ENCODE data around the gene RAPGEF5. TPM values are rescaled to one million over a fixed set of nuclear protein-coding genes. Genes with fewer than 3 reads are reported as not detected.

The RAPGEF5 gene
- total RNA-seq, 1 experiment from 2014 or later = 3.6 TPM

DNA sequence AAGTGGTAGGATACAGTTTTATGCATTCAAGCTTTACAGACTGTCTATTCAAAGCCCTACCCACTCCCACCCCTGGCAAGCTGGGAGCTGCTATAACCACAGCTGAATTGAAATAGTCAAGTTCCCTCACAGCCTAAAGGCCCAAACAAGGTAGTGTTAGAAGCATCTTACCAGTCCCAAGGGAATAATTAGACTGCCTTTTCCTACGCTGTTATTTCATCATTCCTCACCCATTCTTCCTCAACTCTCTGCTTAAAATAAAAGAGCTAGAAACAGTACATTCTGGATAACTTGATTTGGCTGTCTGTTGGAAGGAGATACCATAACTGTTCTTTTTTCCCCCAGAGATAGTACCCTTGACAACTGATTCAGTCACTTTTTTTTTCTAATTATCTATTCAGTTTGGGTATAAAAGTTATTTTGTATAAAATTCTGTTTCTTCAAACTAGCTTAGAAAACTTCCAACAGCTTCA is 54.0 kb downstream of the RAPGEF5 start:
- peak; percentile 28 for DNase-seq (ENCODE audit: low read depth)

DNA sequence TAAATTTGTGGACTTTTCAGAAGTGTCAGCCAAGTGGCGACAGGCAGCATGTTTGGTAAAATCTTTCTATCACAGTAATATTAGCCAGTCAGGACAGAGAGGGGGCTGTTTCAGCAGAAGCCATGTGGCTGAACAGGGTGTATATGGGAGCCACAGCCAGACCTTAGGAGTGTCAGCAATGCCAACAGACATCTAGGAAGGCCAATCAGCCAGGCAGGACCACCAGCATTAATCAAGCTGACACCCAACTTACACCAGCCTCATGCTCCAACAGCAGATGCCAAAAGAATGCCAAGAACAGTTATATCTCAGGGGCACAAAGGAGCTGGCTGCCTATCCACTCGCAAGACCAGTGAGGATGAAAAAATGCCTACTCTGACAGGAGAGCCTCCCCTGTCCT is 54.8 kb downstream of the RAPGEF5 start:
- DNase-seq (ENCODE audit: low read depth) = no peak

DNA sequence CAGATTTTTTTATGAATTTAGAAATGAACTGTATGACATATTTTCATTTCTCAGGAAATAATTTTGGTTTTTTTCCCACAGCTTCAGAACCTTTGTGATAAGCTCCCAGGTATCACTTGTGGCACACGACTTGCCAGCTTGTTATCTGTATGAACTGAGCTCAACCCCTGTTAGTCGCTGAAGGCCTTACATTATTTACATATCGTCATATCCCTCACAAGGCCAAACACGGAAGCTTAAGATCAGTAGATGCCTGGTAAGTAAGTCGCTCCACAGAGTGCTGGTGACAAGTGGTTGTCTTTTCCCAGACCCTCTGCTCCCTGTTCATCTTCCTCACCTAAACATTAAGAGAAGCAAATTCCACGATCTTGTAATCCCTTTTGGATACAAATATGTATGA is 55.2 kb downstream of the RAPGEF5 start:
- DNase-seq (ENCODE audit: low read depth) = no peak

DNA sequence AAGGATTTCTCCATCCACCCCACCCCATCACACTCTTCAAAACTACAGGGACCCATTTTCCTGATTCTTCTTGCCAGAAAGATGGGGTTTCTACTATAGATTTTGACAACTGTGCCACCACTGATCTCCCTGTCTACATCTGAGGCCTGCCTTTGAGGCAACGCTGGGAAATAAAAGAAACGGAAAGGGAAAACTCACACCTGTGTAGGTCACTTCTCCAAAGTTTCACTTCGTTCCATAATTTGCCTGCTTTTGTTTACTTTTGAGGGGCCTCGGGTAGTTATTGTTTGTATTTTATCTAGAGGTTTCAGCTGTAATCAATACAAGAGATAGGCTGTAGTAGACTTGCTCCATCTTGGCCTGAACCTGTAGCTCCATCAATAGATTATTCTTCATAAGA is 56.1 kb downstream of the RAPGEF5 start:
- no peak for DNase-seq (ENCODE audit: low read depth)

DNA sequence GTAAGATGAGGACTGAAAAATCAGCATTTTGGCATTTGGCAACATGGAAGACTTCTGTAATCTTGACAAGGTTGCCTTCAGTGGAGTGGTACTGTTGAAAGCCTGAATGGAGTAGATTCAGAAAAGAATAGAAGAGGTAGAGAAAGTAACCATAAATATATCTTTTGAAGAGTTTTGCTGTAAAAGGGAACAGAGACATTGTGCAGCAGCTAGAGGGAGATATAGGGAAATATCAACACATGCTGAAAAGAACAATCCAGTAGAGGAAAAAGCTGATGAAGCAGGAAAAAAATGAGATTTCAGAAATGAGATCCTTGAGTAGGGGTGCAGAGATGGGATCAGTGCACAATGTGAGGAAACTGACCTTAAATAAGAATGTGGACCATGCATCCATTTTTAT is 60.0 kb downstream of the RAPGEF5 start:
- DNase-seq (ENCODE audit: low read depth) = no peak

DNA sequence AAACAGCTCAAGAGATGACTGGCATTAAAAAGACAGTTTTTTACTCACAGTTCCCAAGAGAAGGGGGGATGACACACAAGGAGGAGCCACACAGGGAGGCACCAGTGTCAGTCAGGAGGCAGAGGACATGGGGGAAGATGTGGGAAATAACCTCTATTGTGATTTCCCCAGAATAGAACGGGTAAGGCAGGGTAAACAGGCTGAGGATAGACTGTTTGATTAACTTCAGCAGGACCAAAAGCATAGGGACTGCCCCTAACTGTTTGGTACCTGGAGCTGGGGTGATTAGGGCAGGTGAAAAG is 60.7 kb downstream of the RAPGEF5 start:
- DNase-seq (ENCODE audit: low read depth) = no peak

DNA sequence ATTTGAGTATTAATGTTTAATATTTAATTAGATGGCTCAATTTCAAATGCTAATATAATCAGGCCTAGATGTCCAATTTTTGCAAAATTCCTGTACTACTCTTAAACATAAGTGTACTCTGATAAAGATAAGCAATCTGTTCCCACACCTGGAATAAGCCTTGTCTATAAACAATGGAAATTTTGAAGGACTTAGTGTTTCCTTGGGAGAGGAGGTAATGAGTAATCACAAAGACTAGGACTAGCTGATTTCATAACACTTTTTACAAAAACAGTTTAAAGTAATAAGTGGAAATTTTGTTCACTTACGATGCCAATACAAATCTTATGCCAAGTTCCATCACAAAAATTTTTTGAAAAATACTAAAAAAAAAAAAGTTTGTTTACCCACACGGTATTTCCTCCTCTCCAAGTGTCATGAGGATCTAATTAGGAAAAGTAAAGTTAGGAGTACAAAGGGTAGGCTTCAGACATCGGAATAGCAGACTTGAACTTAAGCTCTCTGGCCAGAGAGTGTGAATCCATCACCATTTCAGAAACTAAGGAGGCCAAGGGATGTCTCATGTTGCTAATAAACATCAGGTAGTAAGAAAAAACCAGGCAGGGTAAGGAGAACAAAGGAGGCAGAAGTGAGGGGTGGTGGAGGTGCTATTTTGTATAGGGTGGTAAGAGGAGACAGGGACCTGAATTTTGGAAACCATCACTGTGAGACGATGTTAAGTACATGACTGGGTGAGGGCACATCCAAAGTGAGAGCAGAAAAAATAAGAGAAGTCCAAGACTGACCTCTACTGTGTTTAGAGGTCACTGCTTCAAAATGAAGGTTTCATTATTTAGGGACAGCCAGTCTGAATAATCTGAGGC is 61.3 kb downstream of the RAPGEF5 start:
- DNase-seq (ENCODE audit: low read depth) = no peak

DNA sequence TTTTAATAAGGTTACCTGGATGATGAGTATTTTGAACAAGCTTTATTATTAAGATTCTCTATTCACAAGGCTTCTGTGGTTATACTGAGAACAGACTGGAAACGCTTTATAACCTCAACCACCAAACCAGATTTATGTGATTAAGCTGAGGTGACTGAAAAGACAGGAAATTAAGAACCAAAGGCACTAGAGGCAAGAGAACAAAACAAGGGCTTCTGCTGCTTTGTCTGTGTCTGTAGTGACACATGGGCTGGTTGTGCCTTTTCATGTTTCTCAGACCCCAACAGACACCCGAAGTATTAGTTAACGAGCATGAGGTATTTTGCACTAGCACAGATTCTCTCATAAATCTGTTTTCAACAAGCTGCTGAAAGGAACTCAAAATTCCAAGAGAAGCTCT is 64.4 kb downstream of the RAPGEF5 start:
- DNase-seq (ENCODE audit: low read depth) = no peak

DNA sequence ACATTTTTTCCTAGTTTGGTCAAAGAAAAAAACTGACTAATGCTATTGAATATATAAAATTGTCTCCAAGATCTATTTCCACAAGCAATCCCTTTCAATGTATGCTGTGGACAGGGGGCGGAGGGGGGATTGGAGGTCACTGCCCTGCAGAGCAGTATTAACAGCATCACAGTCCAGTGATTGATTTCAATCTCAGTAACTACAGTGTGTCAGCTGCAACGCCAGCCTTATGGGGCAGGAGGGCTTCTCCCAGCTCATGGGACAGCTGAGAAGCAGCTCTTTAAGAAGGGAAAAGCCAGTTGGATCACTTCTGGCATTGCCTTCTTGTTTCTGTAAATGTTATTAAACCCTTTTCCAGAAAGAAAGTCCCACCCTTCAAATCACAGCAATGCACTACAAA is 65.0 kb downstream of the RAPGEF5 start:
- no peak for DNase-seq (ENCODE audit: low read depth)

DNA sequence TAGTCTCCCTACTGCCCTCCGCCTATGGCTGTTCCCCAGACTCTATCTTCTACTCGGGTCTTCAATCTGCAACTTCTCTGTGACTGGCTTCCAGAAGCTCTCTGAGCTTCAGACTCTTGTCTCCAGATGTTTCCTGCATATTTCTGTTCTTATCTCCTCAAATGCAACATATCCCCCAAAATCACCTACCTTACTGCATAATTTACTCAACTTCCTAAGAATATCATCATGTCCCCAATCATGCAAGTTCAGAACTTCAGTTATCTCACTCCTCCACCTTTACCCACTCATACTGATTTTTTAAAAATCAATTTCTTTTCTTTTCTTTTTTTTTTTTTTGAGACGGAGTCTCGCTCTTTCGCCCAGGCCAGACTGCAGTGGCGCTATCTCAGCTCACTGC is 68.8 kb downstream of the RAPGEF5 start:
- DNase-seq (ENCODE audit: low read depth) = no peak

DNA sequence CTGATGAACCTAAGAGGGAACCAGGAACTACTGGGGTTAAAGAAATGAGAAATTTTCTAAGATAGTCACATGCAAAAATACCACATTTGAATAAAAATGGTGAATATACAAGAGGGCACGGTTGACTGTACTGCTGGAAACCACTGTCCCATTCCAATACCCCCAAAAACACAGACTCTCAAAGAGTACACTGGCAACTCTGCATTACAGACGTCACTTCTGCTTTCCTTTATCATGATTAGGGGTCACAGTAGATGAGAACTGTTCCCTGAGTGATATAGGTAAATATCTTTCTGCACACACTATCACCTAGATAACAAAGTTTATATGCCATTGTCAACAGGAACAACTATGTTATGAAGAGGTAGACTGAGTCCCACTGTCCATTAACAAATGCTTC is 69.5 kb downstream of the RAPGEF5 start:
- DNase-seq (ENCODE audit: low read depth) = no peak

DNA sequence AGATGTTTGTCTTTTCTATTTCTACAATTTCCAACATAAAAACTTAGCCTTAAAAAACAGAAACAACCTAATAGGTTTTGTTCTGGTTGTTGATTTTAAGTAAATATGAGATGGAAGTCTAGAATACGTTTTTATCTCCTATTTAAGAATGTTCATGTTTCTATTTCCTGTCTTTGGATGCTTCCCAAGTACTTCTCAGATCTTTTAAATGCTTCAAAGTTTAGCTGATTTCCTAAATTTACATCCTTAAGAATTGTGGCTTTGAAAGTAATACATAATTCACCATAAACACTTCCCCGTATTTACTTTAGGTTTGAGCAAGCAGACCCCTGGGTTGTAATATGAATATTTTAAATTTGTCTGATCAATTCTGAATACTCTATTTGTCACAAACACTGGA is 70.5 kb downstream of the RAPGEF5 start:
- no peak for DNase-seq (ENCODE audit: low read depth)

DNA sequence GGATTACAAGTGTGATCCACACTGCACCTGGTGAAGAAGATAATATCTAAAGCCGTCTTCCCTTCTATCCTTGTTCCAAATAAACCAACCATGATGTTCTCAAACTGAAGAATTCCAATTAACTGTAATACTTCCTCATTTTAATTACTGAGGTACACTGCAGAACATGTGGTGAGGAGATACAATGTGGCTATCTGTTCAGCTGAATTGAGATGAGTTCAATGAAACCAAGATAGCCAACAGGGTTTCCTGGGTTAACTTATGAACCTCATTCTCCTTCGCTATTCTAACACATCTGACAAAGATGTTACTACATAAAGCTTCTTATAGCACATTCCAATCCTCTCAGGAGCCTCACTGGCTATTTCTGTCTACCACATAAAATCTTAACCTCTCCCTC is 75.5 kb downstream of the RAPGEF5 start:
- DNase-seq (ENCODE audit: low read depth) = no peak

DNA sequence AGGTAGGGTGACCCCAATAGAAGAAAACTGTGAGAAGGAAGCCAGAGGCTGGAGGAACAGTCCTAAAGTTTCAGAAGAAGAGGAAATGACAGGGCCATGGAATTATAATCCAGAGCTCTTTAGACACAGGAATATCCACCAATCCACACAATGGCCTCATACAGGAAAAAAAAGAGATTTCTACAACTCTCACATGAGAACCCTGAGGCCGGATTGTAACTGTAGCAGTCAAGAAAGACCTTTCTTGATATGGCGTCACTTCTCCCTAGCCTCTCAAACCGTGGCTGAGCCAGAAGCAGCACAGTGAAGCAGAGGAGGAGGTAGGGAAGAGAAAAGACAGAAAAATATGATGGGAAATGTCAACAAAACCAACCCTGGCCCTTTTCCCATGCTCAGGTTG is 76.9 kb downstream of the RAPGEF5 start:
- no peak for DNase-seq (ENCODE audit: low read depth)

DNA sequence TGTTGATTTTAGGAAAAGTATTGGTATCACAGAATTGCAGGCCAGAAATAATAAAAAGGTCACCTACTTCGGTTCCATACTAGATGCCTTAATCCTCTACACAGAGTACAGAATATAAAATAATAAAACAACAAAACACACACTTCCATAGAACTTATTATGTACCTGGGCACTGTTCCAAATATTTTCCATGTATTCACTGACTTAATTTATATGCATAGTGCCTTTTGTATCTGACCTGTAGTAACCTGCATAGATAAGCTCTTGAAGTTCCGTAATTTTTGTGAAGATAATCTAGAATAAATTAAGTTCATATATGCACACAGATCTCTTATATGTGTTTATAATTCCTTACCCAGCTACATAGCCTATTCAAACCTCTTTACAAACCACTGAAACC is 78.3 kb downstream of the RAPGEF5 start:
- no peak for DNase-seq (ENCODE audit: low read depth)

DNA sequence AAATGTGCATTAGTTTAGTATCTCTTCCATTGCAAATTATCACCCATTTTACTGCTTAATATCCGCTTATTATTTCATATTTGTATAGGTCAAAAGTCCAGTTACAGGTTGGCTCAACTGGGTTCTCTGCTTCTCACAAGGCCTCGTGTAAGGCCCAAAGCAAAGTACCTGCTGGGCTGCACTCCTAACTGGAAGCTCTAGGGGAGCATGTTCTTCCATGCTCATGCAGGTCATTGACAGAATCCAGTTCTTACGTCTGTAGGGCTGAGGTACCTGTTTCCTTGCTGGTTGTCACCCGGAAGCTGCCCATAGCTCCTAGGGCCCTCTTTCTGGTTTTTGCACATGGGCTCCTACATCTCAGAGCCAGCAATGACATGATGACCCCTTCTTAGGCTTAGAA is 79.6 kb downstream of the RAPGEF5 start:
- DNase-seq (ENCODE audit: low read depth) = no peak

DNA sequence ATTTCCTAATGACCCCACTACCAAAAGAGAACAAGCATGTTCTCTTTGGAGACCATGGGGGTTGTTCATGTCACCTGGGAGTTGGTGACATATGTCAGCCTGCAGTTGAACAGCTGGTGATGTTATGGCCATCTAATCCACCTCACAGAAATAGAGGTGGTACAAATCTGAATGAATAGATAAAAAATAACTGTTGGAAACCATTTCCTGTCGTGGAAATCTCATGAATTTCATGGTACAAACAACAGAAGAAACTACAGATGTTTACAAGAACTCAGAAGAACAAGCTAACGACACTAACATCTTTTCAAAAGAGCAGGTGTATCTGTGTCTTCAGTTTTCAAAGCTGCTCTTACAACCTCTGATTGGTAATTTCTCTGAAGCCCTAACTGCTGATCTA is 81.3 kb downstream of the RAPGEF5 start:
- DNase-seq (ENCODE audit: low read depth) = no peak

DNA sequence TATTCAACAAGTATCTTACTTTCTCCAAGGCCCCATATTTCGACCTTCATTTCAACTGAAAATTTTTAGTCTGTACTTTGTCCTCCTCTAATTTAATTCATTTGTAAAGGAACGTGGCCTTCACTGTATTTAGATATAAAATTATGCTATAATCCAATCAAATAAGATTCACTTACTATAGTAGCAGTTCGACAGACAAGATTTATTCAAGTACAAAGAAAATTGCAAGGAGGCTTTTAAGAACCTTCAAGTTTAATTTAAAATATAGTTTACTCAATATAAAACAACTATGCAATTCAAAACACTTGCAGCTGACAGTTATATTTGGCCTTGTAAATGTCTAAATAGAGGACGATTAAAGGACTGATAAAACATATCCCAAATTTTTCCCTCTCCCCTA is 85.6 kb downstream of the RAPGEF5 start:
- DNase-seq (ENCODE audit: low read depth) = no peak

DNA sequence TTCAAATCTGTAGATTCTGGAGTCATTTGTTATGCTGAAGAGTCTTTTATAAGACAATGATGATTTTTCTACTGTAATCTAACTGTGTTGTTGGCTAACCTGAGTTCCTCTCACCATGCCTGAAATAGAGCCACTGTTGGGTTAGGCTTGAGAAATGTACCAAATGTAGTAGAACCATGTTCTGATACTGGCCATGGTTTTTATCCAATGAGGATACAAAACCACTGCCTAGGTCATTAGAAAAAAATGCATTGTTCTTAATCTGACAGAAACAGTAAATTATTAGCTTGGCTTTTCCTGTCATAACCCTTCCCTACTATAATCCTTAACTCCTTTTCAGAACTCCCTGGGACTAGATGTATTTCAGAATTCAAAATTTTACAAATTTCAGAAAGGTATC is 86.6 kb downstream of the RAPGEF5 start:
- no peak for DNase-seq (ENCODE audit: low read depth)

DNA sequence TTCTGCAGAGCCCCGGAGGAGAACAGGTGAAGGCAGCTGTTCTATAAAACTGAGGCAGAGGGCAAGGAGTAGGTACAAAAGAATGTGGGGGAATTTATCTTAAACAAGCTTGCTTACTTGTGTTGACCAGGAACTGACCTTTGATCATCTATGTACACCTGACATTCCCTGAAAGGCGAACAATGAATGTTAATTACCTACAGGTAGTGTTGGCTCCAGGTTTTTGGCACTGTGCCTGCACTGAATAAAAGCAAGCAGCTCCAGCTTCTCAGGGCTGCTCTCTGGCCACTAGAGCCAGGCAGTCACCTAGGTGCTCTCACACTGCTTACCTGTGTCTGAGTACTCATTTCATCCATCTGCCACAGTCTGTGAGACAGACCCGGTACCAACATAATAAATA is 87.0 kb downstream of the RAPGEF5 start:
- no peak for DNase-seq (ENCODE audit: low read depth)

DNA sequence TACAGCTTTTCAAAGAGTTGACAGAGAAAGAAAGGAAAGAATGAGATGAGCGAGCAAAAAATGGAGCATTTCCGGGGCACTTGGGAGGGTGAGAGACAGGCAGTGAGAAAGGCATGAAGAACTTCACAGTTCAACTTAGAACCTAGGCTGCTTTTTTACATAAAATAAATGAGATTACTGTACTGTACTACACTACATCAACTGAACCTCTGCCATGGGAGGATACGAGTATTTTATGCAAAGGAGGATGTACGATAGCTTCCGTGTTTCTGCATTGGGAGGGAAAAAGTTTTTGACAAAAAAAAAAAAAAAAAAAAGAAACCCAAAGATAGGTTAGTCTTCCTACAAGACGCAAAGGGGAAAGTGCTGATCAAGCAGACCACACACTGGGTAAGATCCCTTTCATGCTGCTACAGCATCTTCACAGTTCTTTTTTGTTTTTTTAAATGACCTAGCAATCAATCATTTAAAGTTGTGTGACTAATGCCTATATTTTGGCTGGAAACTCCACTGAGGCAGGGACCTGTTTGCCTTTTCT is 88.0 kb downstream of the RAPGEF5 start:
- DNase-seq (ENCODE audit: low read depth) = peak; percentile 7

DNA sequence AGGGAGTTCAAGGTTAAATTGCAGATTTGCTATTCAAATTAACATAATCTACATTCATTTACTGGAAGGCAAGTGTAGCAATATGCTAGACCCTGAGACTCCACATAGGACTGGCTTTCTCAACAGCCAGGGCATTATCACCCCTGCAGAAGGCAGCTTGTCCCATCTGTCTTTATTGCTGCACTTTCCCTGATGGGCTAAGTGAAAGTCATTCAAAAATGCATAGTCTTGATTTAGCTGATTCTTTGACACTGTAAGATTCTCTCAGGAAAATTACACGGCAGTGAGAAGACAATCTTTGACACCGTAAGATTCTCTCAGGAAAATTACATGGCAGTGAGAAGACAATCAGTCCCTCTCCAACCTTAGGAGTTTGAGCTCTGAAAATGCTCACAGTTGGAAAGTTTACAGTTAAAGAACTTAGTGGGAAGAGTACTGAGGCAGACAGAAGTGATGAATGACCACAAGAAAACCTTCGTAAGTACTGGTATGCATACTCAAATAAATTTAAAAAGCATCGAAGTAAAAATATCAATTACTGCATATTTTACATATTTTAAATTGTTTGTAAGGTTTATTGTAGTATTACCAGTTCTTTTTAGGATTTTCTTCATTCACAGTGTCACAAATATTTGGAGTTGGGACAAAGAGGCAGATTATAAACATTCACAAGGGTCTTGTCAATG is 88.9 kb downstream of the RAPGEF5 start:
- no peak for DNase-seq (ENCODE audit: low read depth)

DNA sequence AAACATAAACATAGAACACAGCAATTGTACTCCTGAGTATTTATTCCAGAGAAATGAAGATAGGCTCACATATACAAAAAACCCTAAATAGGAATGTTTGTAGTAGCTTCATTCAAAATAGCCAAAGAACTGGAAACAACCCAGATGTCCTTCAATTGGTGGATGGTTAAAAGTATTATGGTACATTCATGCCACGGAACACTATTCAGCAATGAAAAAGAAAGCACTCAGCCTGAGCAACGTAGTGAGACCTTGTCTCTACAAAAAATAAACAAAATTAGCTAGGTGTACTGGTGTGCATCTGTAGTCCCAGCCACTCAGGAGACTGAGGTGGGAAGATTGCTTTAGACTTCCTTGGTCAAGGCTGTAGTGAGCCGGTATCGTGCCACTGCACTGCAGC is 94.4 kb downstream of the RAPGEF5 start:
- DNase-seq (ENCODE audit: low read depth) = no peak

All from RPMI7951 (cell line).